Esophagus muscularis mucosa (tissue), 4 donors: ENCODE results near the gene HPCA. TPM values are rescaled to one million over a fixed set of nuclear protein-coding genes. Genes with fewer than 3 reads are reported as not detected.

ENCODE experiments used
- DNase-seq: peaks from one replicate; pipeline ENCODE4 v3.0.0-alpha.2; 2017; ENCODE audit errors: extremely low spot score
- H3K27ac ChIP-seq, 4 donors: fragments of 200-600 bp; sonication (generic); replicated peaks in 1 of 4; 1 replicate in 3 of 4; 2 replicates in 1 of 4; pipeline ENCODE4 v1.5.1; 2016 to 2019; ENCODE audit warnings: mild to moderate bottlenecking in 1 of 4
- H3K27me3 ChIP-seq, 4 donors: fragments of 200-600 bp; sonication (generic); one replicate each; pipeline versions ENCODE4 v1.5.1 to v1.6.0; 2016 to 2019
- H3K36me3 ChIP-seq, 4 donors: fragments of 200-600 bp; sonication (generic); one replicate each; pipeline ENCODE4 v1.5.1; 2016 to 2019
- H3K4me1 ChIP-seq, 4 donors: fragments of 200-600 bp; sonication (generic); one replicate each; pipeline ENCODE4 v1.5.1; 2016 to 2019
- H3K4me3 ChIP-seq, 4 donors: fragments of 200-600 bp; sonication (generic); 1 replicate in 2 of 4; 2 replicates in 2 of 4; pipeline ENCODE4 v1.5.1; 2016 to 2019; ENCODE audit warnings: mild to moderate bottlenecking in 4 of 4, moderate library complexity in 1 of 4
- H3K9me3 ChIP-seq, 4 donors: fragments of 200-600 bp; sonication (generic); 1 replicate in 3 of 4; 2 replicates in 1 of 4; pipeline ENCODE4 v1.5.1; 2016 to 2019
- EP300 ChIP-seq: sonication (generic); formaldehyde crosslinking; IDR thresholded peaks from one replicate; pipeline ENCODE4 v1.6.1; 2017; ENCODE audit warnings: antibody characterized with exemption
- POLR2A ChIP-seq: fragments of 450-650 bp; IDR thresholded peaks from one replicate; pipeline ENCODE4 v1.6.1; 2017; ENCODE audit warnings: antibody characterized with exemption, moderate library complexity, mild to moderate bottlenecking, low read depth
- POLR2AphosphoS5 ChIP-seq, 2 donors: sonication (generic); formaldehyde crosslinking; IDR thresholded peaks; one replicate each; pipeline ENCODE4 v1.6.1; 2017; ENCODE audit warnings: antibody characterized with exemption in 2 of 2
- WGBS: methylation state at CpG from one replicate; pipeline ENCODE4 v1.1.5; 2018; 5-methylcytosine and 5-hydroxymethylcytosine counted together
- intact Hi-C: fragments of 100-400 bp; cut with DNase I; formaldehyde crosslinking; loops from one replicate; pipeline ENCODE4 v1.15.1; 2023
- total RNA-seq, 4 donors: library from RNA; depleted of rRNA; stranded (reverse); fragments of >200 nt; gene quantifications; one replicate each; pipeline versions ENCODE4 v1.1.0 to v1.2.1, GENCODE V29; 2016
- TF ChIP-seq, protein P1 (sequence below), 3 experiments: fragments of 200-600 bp in 2 of 3; fragments of 450-650 bp in 1 of 3; sonication (generic) in 2 of 3; IDR thresholded peaks; one replicate each; pipeline ENCODE4 v1.5.1; 2017 to 2019; ENCODE audit warnings: antibody characterized with exemption in 3 of 3, mild to moderate bottlenecking in 2 of 3, moderate library complexity in 1 of 3

The HPCA gene
- total RNA-seq, 4 donors from 2014 or later: 0.23 TPM; not detected in 3

GRCh38 chr1:32894681-32895080 is 8.4 kb downstream of the HPCA start:
- TF ChIP-seq POLR2A (no peak), EP300 (no peak), POLR2AphosphoS5 (IDR thresholded peaks at IDR 0.05) (no peak)
- TF ChIP-seq, protein P1, sequence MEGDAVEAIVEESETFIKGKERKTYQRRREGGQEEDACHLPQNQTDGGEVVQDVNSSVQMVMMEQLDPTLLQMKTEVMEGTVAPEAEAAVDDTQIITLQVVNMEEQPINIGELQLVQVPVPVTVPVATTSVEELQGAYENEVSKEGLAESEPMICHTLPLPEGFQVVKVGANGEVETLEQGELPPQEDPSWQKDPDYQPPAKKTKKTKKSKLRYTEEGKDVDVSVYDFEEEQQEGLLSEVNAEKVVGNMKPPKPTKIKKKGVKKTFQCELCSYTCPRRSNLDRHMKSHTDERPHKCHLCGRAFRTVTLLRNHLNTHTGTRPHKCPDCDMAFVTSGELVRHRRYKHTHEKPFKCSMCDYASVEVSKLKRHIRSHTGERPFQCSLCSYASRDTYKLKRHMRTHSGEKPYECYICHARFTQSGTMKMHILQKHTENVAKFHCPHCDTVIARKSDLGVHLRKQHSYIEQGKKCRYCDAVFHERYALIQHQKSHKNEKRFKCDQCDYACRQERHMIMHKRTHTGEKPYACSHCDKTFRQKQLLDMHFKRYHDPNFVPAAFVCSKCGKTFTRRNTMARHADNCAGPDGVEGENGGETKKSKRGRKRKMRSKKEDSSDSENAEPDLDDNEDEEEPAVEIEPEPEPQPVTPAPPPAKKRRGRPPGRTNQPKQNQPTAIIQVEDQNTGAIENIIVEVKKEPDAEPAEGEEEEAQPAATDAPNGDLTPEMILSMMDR (IDR thresholded peaks at IDR 0.05): no peak
- Histone ChIP-seq H3K27ac (no peak overlapping the region), H3K36me3 (no peaks in the 10 kb centered on the region), H3K9me3 (no peaks in the 10 kb centered on the region), H3K27me3 (peaks cover 0 to 47% (median 9%) of the 10 kb centered on the region in 4 donors), H3K4me1 (peaks cover 14 to 19% (median 17%) of the 10 kb centered on the region in 4 donors), H3K4me3 (no peak overlapping the region)
- no peak for DNase-seq
- 100% methylated on average over 1 of the region's 6 CpGs for WGBS
- intact Hi-C loops: no loop called here

DNA sequence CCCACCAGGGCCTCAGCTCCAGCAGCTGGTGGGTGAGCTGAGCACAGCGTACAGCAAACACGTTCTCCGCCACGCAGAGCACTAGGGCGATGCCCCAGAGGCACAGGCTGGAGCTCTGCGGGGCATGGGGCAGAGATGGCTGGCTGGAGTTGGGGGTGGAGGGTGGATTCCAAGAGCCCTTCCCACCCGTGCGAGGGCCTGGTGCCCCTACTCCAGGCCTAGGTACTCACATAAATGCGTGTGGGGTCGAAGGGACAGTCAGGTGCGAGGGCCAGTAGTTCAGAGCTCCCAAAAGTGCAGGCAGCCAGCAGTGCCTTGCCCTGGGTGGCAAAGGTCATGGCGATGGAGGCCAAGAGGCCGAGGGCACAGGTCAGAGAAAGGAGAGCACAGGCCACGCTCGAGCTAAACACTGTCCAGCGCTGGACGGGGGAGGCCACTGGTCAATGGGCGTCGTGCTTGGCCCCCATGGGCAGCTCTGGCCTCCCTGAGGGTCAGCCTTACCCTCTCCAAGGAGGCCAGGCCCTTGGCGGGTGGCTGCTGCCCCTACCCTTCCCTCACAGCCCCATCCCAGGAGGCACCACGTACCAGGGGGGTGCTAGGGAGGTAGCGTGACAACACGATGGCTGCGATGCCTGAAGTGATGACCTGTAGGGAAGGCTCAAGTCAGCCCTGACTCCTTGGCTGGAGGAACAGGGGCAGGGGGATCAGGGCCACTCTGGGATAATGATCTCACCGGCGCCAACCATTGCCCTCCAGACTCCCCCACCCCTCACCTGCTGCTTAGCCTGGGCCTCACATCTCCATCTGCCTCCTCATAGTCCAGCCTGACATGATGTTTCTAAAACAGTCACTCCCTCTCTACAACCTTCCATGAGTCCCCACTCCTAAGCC is 9.3 kb downstream of the HPCA start:
- 98% methylated on average over 16 of the region's 26 CpGs for WGBS
- Histone ChIP-seq H3K27me3 (peaks cover 0 to 40% (median 9%) of the 10 kb centered on the region in 4 donors), H3K36me3 (no peaks in the 10 kb centered on the region), H3K4me1 (peaks cover 16 to 27% (median 23%) of the 10 kb centered on the region in 4 donors), H3K4me3 (no peak overlapping the region), H3K9me3 (no peaks in the 10 kb centered on the region), H3K27ac (no peak overlapping the region)
- no peak for TF ChIP-seq EP300
- no peak for TF ChIP-seq POLR2A
- TF ChIP-seq, protein P1 (IDR thresholded peaks at IDR 0.05): no peak
- no peak for TF ChIP-seq POLR2AphosphoS5 (IDR thresholded peaks at IDR 0.05)
- intact Hi-C loops: no loop called here
- no peak for DNase-seq

GRCh38 chr1:32896451-32896850 is 10.2 kb downstream of the HPCA start:
- TF ChIP-seq POLR2A: no peak
- no peak for TF ChIP-seq POLR2AphosphoS5 (IDR thresholded peaks at IDR 0.05)
- no peak for TF ChIP-seq EP300
- TF ChIP-seq, protein P1 (IDR thresholded peaks at IDR 0.05): no peak
- DNase-seq: no peak
- intact Hi-C loops: no loop called here
- no peaks in the 10 kb centered on the region for H3K36me3 ChIP-seq
- peaks cover 21 to 33% (median 29%) of the 10 kb centered on the region in 4 donors for H3K4me1 ChIP-seq
- H3K27ac ChIP-seq: no peak overlapping the region
- no peaks in the 10 kb centered on the region for H3K9me3 ChIP-seq
- no peak overlapping the region for H3K4me3 ChIP-seq
- H3K27me3 ChIP-seq: peaks cover 0 to 37% (median 9%) of the 10 kb centered on the region in 4 donors
- WGBS: 72% methylated on average over 5 of the region's 5 CpGs

GRCh38 chr1:32897082-32898049 is 11.1 kb downstream of the HPCA start:
- Histone ChIP-seq H3K36me3 (no peaks in the 10 kb centered on the region), H3K27ac (no peak overlapping the region), H3K27me3 (peaks cover 0 to 28% (median 9%) of the 10 kb centered on the region in 4 donors), H3K4me3 (no peak overlapping the region), H3K9me3 (no peaks in the 10 kb centered on the region), H3K4me1 (peaks cover 23 to 36% (median 34%) of the 10 kb centered on the region in 4 donors)
- whole genome bisulfite sequencing: 84% methylated on average over 11 of the region's 11 CpGs
- intact Hi-C loops: no loop called here
- DNase-seq: no peak
- TF ChIP-seq POLR2AphosphoS5 (IDR thresholded peaks at IDR 0.05): no peak
- TF ChIP-seq EP300: no peak
- TF ChIP-seq, protein P1 (IDR thresholded peaks at IDR 0.05): no peak
- TF ChIP-seq POLR2A: no peak
